ENCODE data around the gene BCAP31.

Gene BCAP31

DNA sequence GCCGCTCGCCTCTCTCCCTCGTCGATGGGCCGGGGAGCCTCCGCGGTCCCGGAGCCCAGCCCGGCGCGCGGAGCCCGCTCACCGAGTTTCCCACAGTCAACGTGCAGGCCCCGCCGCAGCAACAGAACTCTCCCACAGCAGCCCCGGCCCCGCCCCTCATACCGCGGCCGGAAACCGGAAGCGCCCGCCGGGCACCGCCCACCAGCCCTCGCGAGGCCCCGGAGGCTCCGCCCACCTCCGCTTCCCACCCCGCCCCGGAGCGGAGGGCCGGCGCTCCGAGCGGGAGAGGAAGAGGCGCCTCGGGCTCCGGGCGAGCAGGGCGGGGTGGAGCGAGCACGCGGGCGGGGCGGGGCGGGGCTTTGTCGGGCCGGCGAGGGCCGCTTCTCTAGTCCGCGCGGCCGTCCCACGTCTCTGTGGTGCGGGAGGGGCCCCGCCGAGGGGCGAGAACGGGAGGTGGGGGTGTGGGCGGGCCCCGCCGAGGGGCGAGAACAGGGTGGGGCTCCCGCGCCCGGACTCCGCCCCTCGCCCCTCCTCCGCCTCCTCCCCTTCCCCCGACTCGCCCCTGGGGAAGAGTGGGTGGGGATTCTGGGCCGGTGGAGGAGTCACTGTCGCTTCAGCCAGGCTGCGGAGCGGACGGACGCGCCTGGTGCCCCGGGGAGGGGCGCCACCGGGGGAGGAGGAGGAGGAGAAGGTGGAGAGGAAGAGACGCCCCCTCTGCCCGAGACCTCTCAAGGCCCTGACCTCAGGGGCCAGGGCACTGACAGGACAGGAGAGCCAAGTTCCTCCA, at the start of gene BCAP31, which contains the start of gene ABCD1:
Gene BCAP31 (minus strand): TSS at position 136 of the 787 bp plus-strand sequence. CDS start 1,143 bp downstream, outside the sequence.
Gene ABCD1 (plus strand): TSS at position 605 of the 787 bp plus-strand sequence. CDS start 411 bp downstream, outside the sequence.
- peak; percentile 77 for DNase-seq (ENCODE audit: low read depth in 2 of 2)

DNA sequence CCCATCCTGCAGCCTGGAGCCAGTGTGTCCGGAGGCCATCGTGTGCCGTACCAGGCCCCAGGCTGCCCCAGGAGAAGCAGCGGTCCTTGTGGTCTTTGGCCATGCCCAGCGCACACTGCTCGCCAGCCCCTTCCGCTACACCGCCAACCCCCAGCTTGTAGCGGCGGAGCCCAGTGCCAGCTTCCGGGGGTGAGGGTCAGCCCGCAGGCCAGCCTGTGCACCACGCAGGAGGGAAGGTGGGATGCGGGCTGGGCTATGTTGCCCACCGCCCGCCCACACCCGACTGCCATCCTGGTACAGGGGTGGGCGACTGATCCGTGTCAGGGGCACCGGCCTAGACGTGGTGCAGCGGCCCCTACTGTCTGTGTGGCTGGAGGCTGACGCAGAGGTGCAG, 49.0 kb upstream of the BCAP31 start:
- DNase-seq (ENCODE audit: low read depth in 2 of 2), result no peak

GRCh38 chrX:153772316-153773217, 48.4 kb upstream of the BCAP31 start:
- DNase-seq (ENCODE audit: low read depth in 2 of 2), result no peak

- no peak for DNase-seq (ENCODE audit: low read depth in 2 of 2)
These were observed 47.5 kb upstream of the BCAP31 start for GRCh38 chrX:153771415-153772315.

DNA sequence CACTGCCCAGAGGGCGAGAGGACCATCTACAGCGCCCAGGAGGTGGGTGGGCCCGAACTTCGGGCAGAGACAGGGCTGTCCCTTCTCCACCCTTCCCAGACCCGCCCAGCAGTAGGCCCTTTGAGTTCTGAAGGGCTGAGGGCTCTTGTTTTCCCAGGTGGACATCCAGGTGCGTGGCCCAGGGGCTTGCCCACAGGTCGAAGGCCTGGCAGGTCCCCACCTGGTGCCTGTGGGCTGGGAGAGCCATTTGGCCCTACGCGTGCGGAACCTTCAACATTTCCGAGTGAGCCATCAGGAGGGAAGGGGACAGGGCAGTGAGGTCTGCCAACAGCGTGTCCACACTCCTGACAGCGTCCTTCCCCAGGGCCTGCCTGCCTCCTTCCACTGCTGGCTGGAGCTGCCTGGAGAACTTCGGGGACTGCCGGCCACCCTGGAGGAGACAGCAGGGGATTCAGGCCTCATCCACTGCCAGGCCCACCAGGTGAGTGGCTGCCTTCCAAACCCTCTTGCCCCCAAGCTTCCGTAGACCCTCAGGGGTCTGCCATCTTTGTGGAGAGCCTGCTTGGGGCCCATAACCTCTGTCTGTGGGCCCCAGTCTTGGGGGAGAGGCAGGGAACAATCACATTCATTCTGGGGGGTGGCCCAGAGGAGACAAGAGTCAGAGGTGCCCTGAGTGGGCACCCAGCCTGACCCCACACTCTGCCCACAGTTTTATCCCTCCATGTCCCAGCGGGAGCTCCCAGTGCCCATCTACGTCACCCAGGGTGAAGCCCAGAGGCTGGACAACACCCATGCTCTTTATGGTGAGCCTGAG, 46.6 kb upstream of the BCAP31 start:
- no peak for DNase-seq (ENCODE audit: low read depth in 2 of 2)

- no peak for DNase-seq (ENCODE audit: low read depth in 2 of 2)
These were observed 45.8 kb upstream of the BCAP31 start for GRCh38 chrX:153769865-153770600.

DNA sequence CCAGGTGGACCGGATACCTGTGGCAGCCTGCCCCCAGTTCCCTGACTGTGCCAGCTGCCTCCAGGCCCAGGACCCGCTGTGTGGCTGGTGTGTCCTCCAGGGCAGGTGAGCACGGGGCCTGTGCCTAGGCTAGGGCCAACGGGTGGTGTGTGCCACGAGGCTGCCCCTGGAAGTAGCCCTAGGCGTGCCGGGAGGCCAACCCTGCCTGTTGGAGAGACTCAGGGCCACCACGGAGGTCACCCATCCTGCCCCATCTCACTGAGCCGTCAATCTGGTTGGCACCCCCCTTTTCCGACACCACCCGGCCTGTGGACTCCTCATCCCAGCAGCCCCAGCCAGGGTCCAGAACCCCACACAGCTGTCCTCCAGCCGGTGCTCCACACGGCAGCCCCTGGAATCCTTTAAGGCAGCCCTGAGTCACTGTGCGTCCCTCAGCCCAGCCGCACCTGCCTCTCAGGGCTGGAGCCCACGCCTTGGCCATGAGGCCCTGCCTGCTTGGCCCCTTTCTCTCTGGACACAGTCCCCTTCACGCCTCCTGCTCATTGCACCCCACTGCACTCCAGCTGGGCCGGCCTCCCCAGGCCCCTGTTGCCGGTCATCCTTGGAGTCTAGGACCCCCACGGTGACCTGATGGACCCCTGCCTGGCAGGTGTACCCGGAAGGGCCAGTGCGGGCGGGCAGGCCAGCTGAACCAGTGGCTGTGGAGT, 45.1 kb upstream of the BCAP31 start:
- no peak for DNase-seq (ENCODE audit: low read depth in 2 of 2)

DNA sequence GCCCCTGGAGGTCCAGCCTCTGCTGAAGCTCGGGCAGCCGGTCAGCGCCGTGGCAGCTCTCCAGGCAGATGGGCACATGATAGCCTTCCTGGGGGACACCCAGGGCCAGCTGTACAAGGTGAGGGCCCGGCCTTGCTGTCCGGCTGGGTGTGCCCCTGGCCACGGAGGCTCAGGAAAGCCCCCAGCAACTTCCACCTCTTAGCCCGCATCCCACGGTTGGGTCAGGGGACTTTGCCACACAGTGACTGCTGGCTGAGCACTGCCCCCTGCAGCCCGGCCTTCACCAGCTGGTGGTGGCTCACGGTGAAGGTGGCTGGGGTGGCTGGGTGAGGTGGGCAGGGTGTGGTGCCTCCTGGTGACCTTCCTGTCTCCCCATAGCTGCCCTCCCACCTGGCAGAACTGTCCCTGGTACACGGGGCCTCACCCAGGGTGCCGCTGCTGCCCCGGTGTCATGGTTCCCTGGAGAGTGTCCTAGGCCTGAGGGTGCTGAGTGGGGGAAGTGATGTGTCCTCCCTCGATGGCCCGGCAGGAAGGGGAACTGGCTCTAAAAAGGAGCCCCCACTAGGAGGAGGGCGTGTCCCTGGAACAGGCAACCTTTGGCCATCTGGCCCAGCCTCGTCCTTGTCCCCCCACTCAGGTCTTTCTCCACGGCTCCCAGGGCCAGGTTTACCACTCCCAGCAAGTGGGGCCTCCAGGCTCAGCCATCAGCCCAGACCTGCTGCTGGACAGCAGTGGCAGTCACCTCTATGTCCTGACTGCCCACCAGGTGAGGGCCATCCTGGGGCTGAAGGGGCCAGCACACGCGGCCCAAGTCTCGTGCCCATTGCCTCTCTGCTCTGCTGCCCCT, 44.3 kb upstream of the BCAP31 start:
- DNase-seq (ENCODE audit: low read depth in 2 of 2), result no peak

DNA sequence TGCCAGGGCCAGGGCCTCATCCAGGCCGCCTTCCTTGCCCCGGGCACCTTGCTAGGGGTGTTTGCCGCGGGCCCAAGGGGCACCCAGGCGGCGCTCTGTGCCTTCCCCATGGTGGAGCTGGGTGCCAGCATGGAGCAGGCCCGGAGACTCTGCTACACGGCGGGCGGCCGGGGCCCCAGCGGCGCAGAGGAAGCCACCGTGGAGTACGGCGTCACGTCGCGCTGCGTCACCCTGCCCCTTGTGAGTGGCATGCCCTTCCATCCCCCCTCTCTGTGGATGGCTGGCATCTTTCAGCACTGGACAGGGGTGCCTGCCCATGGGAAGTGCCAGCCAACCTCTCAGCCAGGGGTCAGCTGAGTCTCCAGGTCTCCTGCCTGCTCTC, 43.5 kb upstream of the BCAP31 start:
- no peak for DNase-seq (ENCODE audit: low read depth in 2 of 2)

DNA sequence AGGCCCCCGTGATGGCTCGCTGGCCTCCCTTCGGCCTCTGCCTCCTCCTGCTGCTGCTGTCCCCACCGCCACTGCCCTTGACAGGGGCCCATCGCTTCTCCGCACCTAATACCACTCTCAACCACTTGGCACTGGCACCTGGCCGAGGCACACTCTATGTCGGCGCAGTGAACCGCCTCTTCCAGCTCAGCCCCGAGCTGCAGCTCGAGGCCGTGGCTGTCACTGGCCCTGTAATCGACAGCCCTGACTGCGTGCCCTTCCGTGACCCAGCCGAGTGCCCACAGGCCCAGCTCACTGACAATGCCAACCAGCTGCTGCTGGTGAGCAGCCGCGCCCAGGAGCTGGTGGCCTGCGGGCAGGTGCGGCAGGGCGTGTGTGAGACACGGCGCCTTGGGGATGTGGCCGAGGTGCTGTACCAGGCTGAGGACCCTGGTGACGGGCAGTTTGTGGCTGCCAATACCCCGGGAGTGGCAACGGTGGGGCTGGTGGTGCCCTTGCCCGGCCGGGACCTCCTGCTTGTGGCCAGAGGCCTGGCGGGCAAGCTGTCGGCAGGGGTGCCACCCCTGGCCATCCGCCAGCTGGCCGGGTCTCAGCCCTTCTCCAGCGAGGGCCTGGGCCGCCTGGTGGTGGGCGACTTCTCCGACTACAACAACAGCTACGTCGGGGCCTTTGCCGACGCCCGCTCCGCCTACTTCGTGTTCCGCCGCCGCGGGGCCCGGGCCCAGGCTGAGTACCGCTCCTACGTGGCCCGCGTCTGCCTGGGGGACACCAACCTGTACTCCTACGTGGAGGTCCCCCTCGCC, 42.9 kb upstream of the BCAP31 start:
- DNase-seq (ENCODE audit: low read depth in 2 of 2), result no peak

GRCh38 chrX:153766098-153766817, 42.1 kb upstream of the BCAP31 start:
- peak in 1 of 2 donors; percentile 13 for DNase-seq (ENCODE audit: low read depth in 2 of 2)

GRCh38 chrX:153765138-153766079, 41.2 kb upstream of the BCAP31 start:
- no peak for DNase-seq (ENCODE audit: low read depth in 2 of 2)

DNA sequence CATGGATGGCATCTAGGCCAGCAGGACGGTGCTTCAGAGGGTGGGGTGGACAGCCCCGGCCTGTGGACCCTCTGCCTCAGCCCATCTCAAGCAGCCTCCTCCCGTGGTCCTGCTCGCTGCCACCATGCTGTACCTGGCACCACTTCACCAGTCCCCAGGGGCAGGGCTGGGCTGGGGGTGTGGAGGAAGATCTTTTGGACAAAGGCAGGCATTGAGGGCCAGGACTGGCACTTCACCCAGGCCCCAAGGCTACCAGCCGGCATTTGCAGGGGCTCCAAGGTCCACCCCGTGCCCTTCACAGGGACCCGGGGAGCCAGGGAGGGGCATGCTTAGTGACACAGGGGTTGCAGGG, 40.6 kb upstream of the BCAP31 start:
- DNase-seq (ENCODE audit: low read depth in 2 of 2), result no peak

- DNase-seq (ENCODE audit: low read depth in 2 of 2), result peak; percentile 55 to 57
These were observed 40.0 kb upstream of the BCAP31 start, which contains the start of gene PLXNB3 for GRCh38 chrX:153763989-153764755. Gene PLXNB3, plus strand, starts transcription at chrX:153764249. Its CDS starts 1,287 bp downstream, at chrX:153765536.

All from stimulated activated CD8-positive, alpha-beta memory T cell treated with anti-CD3 and anti-CD28 coated beads, Interleukin-7, amount 100 ng/mL, for 1 hour (primary cell).